ENCODE data around the gene OR4Q2. TPM values are rescaled to one million over a fixed set of nuclear protein-coding genes. Genes with fewer than 3 reads are reported as not detected.

The OR4Q2 gene
- total RNA-seq, 1 donor, result not detected

- H3K4me3 ChIP-seq (ENCODE audit: low read depth, low read length), result no peak within 1 kb of the TSS
- TF ChIP-seq, protein P1, sequence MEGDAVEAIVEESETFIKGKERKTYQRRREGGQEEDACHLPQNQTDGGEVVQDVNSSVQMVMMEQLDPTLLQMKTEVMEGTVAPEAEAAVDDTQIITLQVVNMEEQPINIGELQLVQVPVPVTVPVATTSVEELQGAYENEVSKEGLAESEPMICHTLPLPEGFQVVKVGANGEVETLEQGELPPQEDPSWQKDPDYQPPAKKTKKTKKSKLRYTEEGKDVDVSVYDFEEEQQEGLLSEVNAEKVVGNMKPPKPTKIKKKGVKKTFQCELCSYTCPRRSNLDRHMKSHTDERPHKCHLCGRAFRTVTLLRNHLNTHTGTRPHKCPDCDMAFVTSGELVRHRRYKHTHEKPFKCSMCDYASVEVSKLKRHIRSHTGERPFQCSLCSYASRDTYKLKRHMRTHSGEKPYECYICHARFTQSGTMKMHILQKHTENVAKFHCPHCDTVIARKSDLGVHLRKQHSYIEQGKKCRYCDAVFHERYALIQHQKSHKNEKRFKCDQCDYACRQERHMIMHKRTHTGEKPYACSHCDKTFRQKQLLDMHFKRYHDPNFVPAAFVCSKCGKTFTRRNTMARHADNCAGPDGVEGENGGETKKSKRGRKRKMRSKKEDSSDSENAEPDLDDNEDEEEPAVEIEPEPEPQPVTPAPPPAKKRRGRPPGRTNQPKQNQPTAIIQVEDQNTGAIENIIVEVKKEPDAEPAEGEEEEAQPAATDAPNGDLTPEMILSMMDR (IDR thresholded peaks at IDR 0.05; ENCODE audit: insufficient read depth, low read depth, low read length), result no peak
- DNase-seq (ENCODE audit: low read depth), result no peak
These were observed 17.4 kb downstream of the OR4Q2 start, which contains the start of gene OR4K14 for GRCh38 chr14:20019257-20019865. TSS of gene OR4K14 (minus strand) at chr14:20019307. CDS start at chr14:20015193, 4,114 bp downstream.

DNA sequence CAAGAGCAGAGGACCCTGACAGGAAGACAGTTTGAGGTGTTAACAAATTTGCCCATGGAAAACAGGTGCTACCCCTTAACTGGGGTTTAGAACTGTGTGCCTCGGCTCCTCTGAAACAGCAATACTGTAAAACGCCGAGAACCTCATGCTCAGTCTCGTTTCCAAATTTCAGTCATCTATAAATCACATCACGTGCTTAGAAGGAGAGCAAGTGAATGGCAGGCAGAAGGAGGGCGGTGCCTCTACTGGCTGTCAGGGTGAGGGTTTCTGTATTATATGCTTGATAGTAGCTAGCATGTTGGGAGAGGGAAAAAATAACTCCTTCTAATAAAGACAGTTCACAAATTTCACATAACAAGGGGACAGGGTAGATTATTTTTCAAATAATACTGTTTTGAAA, 29.1 kb downstream of the OR4Q2 start:
- no peak overlapping the region for H3K4me3 ChIP-seq (ENCODE audit: low read depth, low read length)
- TF ChIP-seq, protein P1 (IDR thresholded peaks at IDR 0.05; ENCODE audit: insufficient read depth, low read depth, low read length), result no peak
- DNase-seq (ENCODE audit: low read depth), result no peak

GRCh38 chr14:20035449-20035848, 33.5 kb downstream of the OR4Q2 start:
- TF ChIP-seq, protein P1 (IDR thresholded peaks at IDR 0.05; ENCODE audit: insufficient read depth, low read depth, low read length), result no peak
- no peak for DNase-seq (ENCODE audit: low read depth)
- H3K4me3 ChIP-seq (ENCODE audit: low read depth, low read length), result no peak overlapping the region

GRCh38 chr14:20035938-20036337, 34.0 kb downstream of the OR4Q2 start, which contains the start of gene OR4K13:
TSS of gene OR4K13 (minus strand) at chr14:20036038. CDS start at chr14:20034758, 1,280 bp downstream.
- H3K4me3 ChIP-seq (ENCODE audit: low read depth, low read length), result no peak within 1 kb of the TSS
- TF ChIP-seq, protein P1 (IDR thresholded peaks at IDR 0.05; ENCODE audit: insufficient read depth, low read depth, low read length), result no peak
- DNase-seq (ENCODE audit: low read depth), result no peak

GRCh38 chr14:20044243-20044642, 42.3 kb downstream of the OR4Q2 start:
- TF ChIP-seq, protein P1 (IDR thresholded peaks at IDR 0.05; ENCODE audit: insufficient read depth, low read depth, low read length), result no peak
- H3K4me3 ChIP-seq (ENCODE audit: low read depth, low read length), result no peak overlapping the region
- no peak for DNase-seq (ENCODE audit: low read depth)

- no peak overlapping the region for H3K4me3 ChIP-seq (ENCODE audit: low read depth, low read length)
- DNase-seq (ENCODE audit: low read depth), result no peak
- TF ChIP-seq, protein P1 (IDR thresholded peaks at IDR 0.05; ENCODE audit: insufficient read depth, low read depth, low read length), result no peak
These were observed 46.2 kb downstream of the OR4Q2 start for GRCh38 chr14:20048202-20048601.

Other genes starting within 250 kb of the OR4Q2 start
- not detected in 2 replicates for gene OR4M1, start 228.7 kb upstream of the OR4Q2 start, total RNA-seq
- not detected in 2 replicates for gene OR4N2, start 198.4 kb upstream of the OR4Q2 start, total RNA-seq
- gene OR4K2, start 127.0 kb upstream of the OR4Q2 start, total RNA-seq, result not detected in 2 replicates
- not detected in 2 replicates for gene OR4K5, start 81.6 kb upstream of the OR4Q2 start, total RNA-seq
- not detected in 2 replicates for gene OR4K1, start 71.2 kb upstream of the OR4Q2 start, total RNA-seq
- not detected in 2 replicates for gene OR4K15, start 26.6 kb upstream of the OR4Q2 start, total RNA-seq
- gene OR4K14, start 17.1 kb downstream of the OR4Q2 start, total RNA-seq, result not detected in 2 replicates
- gene OR4K13, start 33.9 kb downstream of the OR4Q2 start, total RNA-seq, result not detected in 2 replicates
- not detected in 2 replicates for gene OR4L1, start 57.9 kb downstream of the OR4Q2 start, total RNA-seq
- gene OR4K17, start 108.6 kb downstream of the OR4Q2 start, total RNA-seq, result not detected in 2 replicates
- not detected in 2 replicates for gene OR4N5, start 136.7 kb downstream of the OR4Q2 start, total RNA-seq
- not detected in 2 replicates for gene OR11G2, start 188.7 kb downstream of the OR4Q2 start, total RNA-seq
- not detected in 2 replicates for gene OR11H6, start 221.5 kb downstream of the OR4Q2 start, total RNA-seq
- not detected in 2 replicates for gene OR11H7, start 226.8 kb downstream of the OR4Q2 start, total RNA-seq
- not detected in 2 replicates for gene OR11H4, start 237.1 kb downstream of the OR4Q2 start, total RNA-seq